H9 (cell line): ENCODE data around the gene RABGAP1L. TPM values are rescaled to one million over a fixed set of nuclear protein-coding genes. Genes with fewer than 3 reads are reported as not detected.

Experiments used
- DNase-seq: peaks from one replicate; pipeline ENCODE4 v3.0.0-alpha.2; 2017
- H2AFZ ChIP-seq: one replicate; pipeline ENCODE4 v1.6.1; 2013; ENCODE audit warnings: mild to moderate bottlenecking, low read length, control low read depth, moderate library complexity
- H2AK5ac ChIP-seq: 2 replicates; pipeline ENCODE4 v1.6.1; 2013; ENCODE audit warnings: low read length, control low read depth, mixed read lengths; ENCODE audit not compliant: insufficient read length
- H2BK120ac ChIP-seq: one replicate; pipeline ENCODE4 v1.6.1; 2013; ENCODE audit warnings: low read depth, mild to moderate bottlenecking, low read length, control low read depth, inconsistent platforms; ENCODE audit not compliant: poor library complexity, severe bottlenecking
- H2BK12ac ChIP-seq: 2 replicates; pipeline ENCODE4 v1.6.1; 2013; ENCODE audit warnings: low read length, control low read depth, mixed read lengths, low read depth; ENCODE audit not compliant: insufficient read length
- H2BK15ac ChIP-seq: 2 replicates; pipeline ENCODE4 v1.6.1; 2013; ENCODE audit warnings: low read depth, low read length, control low read depth
- H2BK20ac ChIP-seq: one replicate; pipeline ENCODE4 v1.6.1; 2013; ENCODE audit warnings: low read depth, mild to moderate bottlenecking, low read length, control low read depth, inconsistent platforms; ENCODE audit not compliant: poor library complexity, severe bottlenecking
- H2BK5ac ChIP-seq: 2 replicates; pipeline ENCODE4 v1.6.1; 2013; ENCODE audit warnings: low read length, control low read depth, mixed read lengths; ENCODE audit not compliant: insufficient read length
- H3K14ac ChIP-seq: 2 replicates; pipeline ENCODE4 v1.6.1; 2013; ENCODE audit warnings: low read length, control low read depth; ENCODE audit not compliant: insufficient read depth
- H3K18ac ChIP-seq: 2 replicates; pipeline ENCODE4 v1.6.1; 2013; ENCODE audit warnings: low read depth, mild to moderate bottlenecking, mixed read lengths, low read length, control low read depth; ENCODE audit not compliant: insufficient read length
- H3K23ac ChIP-seq: 2 replicates; pipeline ENCODE4 v1.6.1; 2013; ENCODE audit warnings: low read length, control low read depth, mixed read lengths, low read depth; ENCODE audit not compliant: insufficient read length
- H3K23me2 ChIP-seq: 2 replicates; pipeline ENCODE4 v1.6.1; 2013; ENCODE audit warnings: low read depth, mild to moderate bottlenecking, mixed read lengths, low read length, control low read depth; ENCODE audit not compliant: insufficient read length, poor library complexity, severe bottlenecking
- H3K27ac ChIP-seq: 2 replicates; pipeline ENCODE4 v1.5.1; 2013; ENCODE audit warnings: low read length, control low read depth, mixed read lengths, low read depth; ENCODE audit not compliant: insufficient read length
- H3K27me3 ChIP-seq: 2 replicates; pipeline ENCODE4 v1.6.1; 2013; ENCODE audit warnings: low read length, control low read depth, inconsistent platforms; ENCODE audit not compliant: insufficient read depth
- H3K4ac ChIP-seq: 2 replicates; pipeline ENCODE4 v1.6.1; 2013; ENCODE audit warnings: low read depth, mild to moderate bottlenecking, control low read depth, inconsistent platforms, low read length, moderate library complexity
- H3K4me1 ChIP-seq: 2 replicates; pipeline ENCODE4 v1.6.1; 2013; ENCODE audit warnings: low read length, control low read depth, inconsistent platforms; ENCODE audit not compliant: insufficient read depth
- H3K4me2 ChIP-seq: 2 replicates; pipeline ENCODE4 v1.6.1; 2013; ENCODE audit warnings: low read length, control low read depth, mixed read lengths; ENCODE audit not compliant: insufficient read length, insufficient read depth
- H3K56ac ChIP-seq: 2 replicates; pipeline ENCODE4 v1.6.1; 2013; ENCODE audit warnings: low read depth, mild to moderate bottlenecking, mixed read lengths, low read length, control low read depth; ENCODE audit not compliant: insufficient read length
- H3K79me1 ChIP-seq: 2 replicates; pipeline ENCODE4 v1.6.1; 2013; ENCODE audit warnings: low read depth, mild to moderate bottlenecking, moderate library complexity, low read length, control low read depth, inconsistent platforms; ENCODE audit not compliant: insufficient read depth, poor library complexity, severe bottlenecking
- H3K79me2 ChIP-seq: 2 replicates; pipeline ENCODE4 v1.6.1; 2013; ENCODE audit warnings: low read length, control low read depth, inconsistent platforms; ENCODE audit not compliant: insufficient read depth
- H3K9ac ChIP-seq: 2 replicates; pipeline ENCODE4 v1.6.1; 2013; ENCODE audit warnings: low read length, control low read depth, mixed read lengths; ENCODE audit not compliant: insufficient read length; ENCODE audit errors: extremely low read depth
- H3K9me3 ChIP-seq: one replicate; pipeline ENCODE4 v1.6.1; 2013; ENCODE audit warnings: low read depth, low read length, inconsistent platforms; ENCODE audit not compliant: control insufficient read depth
- H3T11ph ChIP-seq: one replicate; pipeline ENCODE4 v1.6.1; 2013; ENCODE audit warnings: mild to moderate bottlenecking, low read length, control low read depth, inconsistent platforms
- H4K20me1 ChIP-seq: one replicate; pipeline ENCODE4 v1.6.1; 2013; ENCODE audit not compliant: control insufficient read depth, insufficient read length, insufficient read depth
- H4K5ac ChIP-seq: 2 replicates; pipeline ENCODE4 v1.6.1; 2013; ENCODE audit warnings: low read depth, mild to moderate bottlenecking, mixed read lengths, low read length, control low read depth; ENCODE audit not compliant: insufficient read length
- H4K8ac ChIP-seq: replicated peaks from 2 replicates; pipeline ENCODE4 v1.6.1; 2013; ENCODE audit warnings: low read length, control low read depth, mixed read lengths, low read depth; ENCODE audit not compliant: insufficient read length
- H4K91ac ChIP-seq: 2 replicates; pipeline ENCODE4 v1.6.1; 2013; ENCODE audit warnings: low read depth, mild to moderate bottlenecking, moderate library complexity, mixed read lengths, low read length, control low read depth; ENCODE audit not compliant: insufficient read length
- H3K27ac Mint-ChIP-seq, 3 experiments: 2 replicates in 2 of 3; 3 replicates in 1 of 3; pipeline ENCODE4 v1.8.0; 2020 to 2021; ENCODE audit warnings: mixed read lengths in 3 of 3, mild to moderate bottlenecking in 1 of 3, moderate library complexity in 1 of 3
- H3K27me3 Mint-ChIP-seq: 2 replicates; pipeline ENCODE4 v1.8.0; 2021; ENCODE audit warnings: low read depth, mild to moderate bottlenecking, moderate library complexity, mixed read lengths
- H3K36me3 Mint-ChIP-seq, 3 experiments: 2 replicates in 2 of 3; 3 replicates in 1 of 3; pipeline ENCODE4 v1.8.0; 2020 to 2021; ENCODE audit warnings: low read depth in 3 of 3, mixed read lengths in 3 of 3; ENCODE audit not compliant: insufficient read depth in 1 of 3
- H3K4me1 Mint-ChIP-seq, 2 experiments: 2 replicates each; pipeline ENCODE4 v1.8.0; 2020; ENCODE audit warnings: mixed read lengths in 2 of 2
- H3K4me3 Mint-ChIP-seq, 2 experiments: 2 replicates in 1 of 2; 3 replicates in 1 of 2; pipeline ENCODE4 v1.8.0; 2020 to 2021; ENCODE audit warnings: mild to moderate bottlenecking in 2 of 2, mixed read lengths in 2 of 2, moderate library complexity in 1 of 2
- H3K9me3 Mint-ChIP-seq, 2 experiments: 2 replicates in 1 of 2; 3 replicates in 1 of 2; pipeline ENCODE4 v1.8.0; 2020; ENCODE audit warnings: mild to moderate bottlenecking in 2 of 2, mixed read lengths in 2 of 2, moderate library complexity in 1 of 2
- CTCF ChIP-seq: fragments of 200-600 bp; sonication (generic); conservative IDR thresholded peaks from 3 replicates; pipeline ENCODE4 v1.8.0; 2021; ENCODE audit warnings: antibody characterized with exemption, mild to moderate bottlenecking
- total RNA-seq: library from RNA; stranded (reverse); gene quantifications from 2 replicates; pipeline ENCODE4 v1.2.1, GENCODE V29; 2021

The RABGAP1L gene
- total RNA-seq, 1 experiment from 2014 or later, result 147 TPM

- Mint-ChIP-seq H3K36me3 (peaks cover 0 to 36% (median 27%) of the 10 kb centered on the region in 3 experiments; a peak in 6 of 7 replicates), H3K4me3 (no peak overlapping the region), H3K27me3 (no peaks in the 10 kb centered on the region), H3K27ac (peak overlapping the region in 1 of 3 experiments; percentile 71; a peak in 2 of 7 replicates), H3K9me3 (no peaks in the 10 kb centered on the region), H3K4me1 (peaks cover 10 to 26% of the 10 kb centered on the region in 2 experiments)
- Histone ChIP-seq H2BK12ac (no peak overlapping the region), H3K56ac (no peak overlapping the region), H4K91ac (no peak overlapping the region), H3K4me2 (no peak overlapping the region), H3K4ac (no peak overlapping the region), H4K5ac (no peak overlapping the region), H3K18ac (no peak overlapping the region), H4K8ac (no peak overlapping the region), H2BK120ac (no peak overlapping the region), H2AFZ (no peak overlapping the region), H2AK5ac (no peak overlapping the region), H2BK15ac (no peak overlapping the region), H2BK20ac (no peak overlapping the region), H3K27ac (no peak overlapping the region), H3K9ac (no peak overlapping the region), H4K20me1 (no peaks in the 10 kb centered on the region), H3K14ac (no peak overlapping the region), H2BK5ac (no peak overlapping the region), H3K23ac (no peak overlapping the region), H3K9me3 (no peaks in the 10 kb centered on the region), H3K79me2 (peaks cover 4% of the 10 kb centered on the region; the same call in 1 of the 2 replicates), H3K23me2 (no peaks in the 10 kb centered on the region), H3K27me3 (no peaks in the 10 kb centered on the region), H3T11ph (no peak overlapping the region), H3K4me1 (no peaks in the 10 kb centered on the region; the same call in 1 of the 2 replicates), H3K79me1 (peaks cover 7% of the 10 kb centered on the region)
- TF ChIP-seq CTCF, result no peak
- no peak for DNase-seq
Measured at GRCh38 chr1:174949645-174950044, 790.3 kb downstream of the RABGAP1L start.
